ENCODE measurements around the gene DIO1.

Gene DIO1

DNA sequence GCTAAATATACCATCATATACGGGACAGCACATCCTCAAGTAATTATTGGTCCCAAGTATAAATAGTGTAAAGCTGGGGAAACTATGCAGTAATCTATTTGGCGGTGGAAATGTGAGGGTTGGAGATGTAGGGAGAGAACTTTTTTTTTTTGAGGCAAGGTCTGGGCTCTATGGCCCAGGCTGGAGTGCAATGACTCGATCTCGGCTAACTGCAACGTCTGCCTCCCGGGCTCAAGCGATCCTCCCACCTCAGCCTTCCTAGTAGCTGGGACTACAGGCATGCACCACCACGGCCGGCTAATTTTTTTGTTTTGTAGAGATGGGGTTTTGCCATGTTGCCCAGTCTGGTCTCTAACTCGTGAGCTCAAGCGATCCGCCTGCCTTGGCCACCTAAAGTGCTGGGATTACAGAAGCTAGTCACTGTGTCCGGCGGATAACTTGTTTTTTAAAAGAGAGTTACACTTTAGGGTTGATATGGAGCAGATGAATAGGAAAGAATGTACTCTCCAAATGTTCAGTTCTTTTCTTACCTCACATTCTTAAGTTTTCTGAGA is 49.6 kb downstream of the DIO1 start:
- DNase-seq: no peak

DNA sequence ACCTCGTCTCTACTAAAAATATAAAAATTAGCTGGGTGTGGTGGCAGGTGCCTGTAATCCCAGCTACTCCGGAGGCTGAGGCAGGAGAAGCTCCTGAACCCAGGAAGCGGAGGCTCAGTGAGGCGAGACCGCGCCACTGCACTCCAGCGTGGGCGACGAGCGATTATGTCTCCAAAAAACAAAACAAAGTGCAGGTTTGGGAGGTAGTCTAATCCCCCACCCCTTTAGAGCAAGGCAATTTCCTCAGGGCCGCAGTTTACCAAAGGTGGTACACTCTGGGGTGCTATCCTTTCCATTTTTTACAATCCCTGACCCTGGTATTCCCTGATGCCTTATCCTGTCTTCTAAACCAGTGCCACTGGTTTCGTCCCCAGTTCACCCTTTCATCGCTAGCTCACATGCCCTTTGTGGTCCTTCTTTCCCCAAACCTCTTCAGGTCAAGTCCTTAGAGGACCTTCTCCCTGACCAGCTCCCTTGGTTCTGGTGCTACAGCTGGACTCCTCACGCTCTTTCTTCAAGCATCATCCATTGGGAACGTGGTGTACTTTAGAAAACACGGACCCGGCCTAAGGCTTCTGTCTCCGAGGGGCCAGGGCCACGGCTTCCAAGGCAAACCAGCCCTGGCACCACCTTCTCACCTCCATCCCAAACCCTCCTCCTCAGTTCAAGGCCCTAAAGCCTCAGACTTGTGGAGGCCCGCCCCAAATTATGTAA is 50.6 kb downstream of the DIO1 start:
- no peak for DNase-seq

DNA sequence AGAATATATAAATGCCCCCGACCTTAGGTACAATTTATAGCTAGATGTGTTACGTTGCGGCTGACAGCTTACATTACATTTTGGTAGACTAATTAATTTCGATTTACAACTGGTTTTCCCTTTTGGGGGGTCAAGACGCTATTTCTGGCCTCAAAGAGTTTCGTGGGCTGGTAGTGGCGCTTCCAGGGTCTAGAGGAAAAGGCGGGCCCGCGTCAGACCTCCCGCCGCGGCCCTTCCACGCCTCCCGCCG is 51.1 kb downstream of the DIO1 start:
- DNase-seq: no peak

DNA sequence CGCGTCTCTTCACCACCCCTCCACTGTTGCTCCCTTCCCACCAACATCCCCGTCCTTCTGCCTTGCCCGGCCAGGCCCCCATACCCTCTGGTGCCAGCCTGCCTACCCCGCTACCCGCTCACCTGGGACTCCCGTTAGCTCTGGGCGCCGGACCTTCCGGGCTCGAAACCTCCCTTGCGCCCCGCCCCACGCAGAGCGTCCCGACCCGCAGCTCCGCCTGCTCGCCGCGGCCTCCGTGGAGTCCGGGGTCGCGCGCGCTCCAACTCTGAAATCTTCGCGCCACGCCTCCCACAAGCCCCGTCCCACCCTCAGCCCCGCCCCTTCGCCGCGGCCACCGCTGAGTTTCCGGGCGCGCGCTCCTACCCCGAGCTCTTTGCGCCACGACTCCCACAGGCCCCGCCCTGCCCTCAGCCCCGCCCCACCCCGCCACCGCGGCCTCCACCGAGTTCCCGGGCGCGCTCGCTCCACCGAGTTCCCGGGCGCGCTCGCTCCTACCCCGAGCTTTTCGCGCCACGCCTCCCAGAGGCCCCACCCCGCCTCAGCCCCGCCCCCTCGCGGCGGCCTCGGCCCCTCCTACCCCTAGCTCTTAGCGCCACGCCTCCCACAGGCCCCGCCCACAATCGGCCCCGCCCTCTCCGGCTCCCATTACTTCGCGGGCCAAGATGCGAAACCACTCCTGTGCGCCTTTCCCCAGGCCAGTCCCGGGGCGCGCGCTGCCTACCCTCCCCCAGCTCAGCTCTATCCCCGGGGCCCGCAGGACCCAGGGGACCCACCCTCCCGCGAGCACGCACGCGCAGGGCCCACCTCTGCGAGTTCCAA is 51.7 kb downstream of the DIO1 start, which contains the start of gene IFT25:
Gene IFT25, minus strand, starts transcription at position 267 of the 819 bp plus-strand sequence. CDS start 5,617 bp downstream, outside the sequence.
- DNase-seq: peak; percentile 59

DNA sequence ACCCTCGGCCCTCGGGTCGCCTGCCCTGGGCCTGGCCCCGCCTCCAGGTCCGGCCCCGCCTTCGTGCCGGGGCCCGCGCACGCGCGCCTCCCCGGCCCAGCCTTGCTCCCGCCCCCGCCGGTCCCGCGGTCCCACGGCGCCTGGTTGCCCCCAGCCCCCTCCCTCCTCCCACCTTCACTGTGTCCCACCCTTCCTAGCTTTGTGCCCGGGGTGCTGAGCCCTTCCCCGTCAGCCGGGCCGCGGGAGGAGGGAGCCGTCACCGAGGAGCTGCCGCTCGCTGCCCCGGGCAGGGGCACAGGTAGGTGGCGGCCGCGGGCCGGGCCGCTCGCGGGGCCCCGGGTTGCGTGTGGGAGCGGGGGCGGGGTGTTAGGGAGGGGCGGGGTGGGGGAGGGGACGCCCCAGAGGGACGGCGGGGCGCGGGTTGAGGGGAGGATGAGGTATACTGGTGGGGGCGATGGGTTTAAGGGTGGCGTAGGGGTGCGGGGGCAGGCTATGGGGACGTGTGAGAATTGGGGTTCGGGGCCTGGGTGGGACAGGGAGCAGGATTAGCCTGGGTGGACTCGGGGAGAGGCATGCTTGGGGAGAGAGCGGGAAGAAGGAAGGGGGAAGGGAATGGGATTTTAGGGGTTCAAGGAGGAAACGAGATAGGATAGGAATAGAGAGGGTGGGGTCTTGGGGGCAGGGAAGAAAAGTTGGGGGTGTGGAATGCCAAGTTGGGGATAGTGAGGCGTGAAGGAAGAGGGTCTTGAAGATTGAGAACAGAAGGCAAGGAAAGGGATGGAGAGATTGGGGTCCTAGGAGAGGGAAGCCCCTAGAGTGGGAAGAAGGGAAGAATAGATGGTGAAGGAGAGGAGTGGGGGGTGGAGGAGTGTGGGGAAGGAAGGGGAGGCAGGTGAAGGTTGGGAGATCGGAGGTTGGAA is 52.5 kb downstream of the DIO1 start, which contains the start of gene LRRC42:
Gene LRRC42, plus strand, starts transcription at position 99 of the 920 bp plus-strand sequence. CDS start 5,650 bp downstream, outside the sequence.
- DNase-seq: no peak

DNA sequence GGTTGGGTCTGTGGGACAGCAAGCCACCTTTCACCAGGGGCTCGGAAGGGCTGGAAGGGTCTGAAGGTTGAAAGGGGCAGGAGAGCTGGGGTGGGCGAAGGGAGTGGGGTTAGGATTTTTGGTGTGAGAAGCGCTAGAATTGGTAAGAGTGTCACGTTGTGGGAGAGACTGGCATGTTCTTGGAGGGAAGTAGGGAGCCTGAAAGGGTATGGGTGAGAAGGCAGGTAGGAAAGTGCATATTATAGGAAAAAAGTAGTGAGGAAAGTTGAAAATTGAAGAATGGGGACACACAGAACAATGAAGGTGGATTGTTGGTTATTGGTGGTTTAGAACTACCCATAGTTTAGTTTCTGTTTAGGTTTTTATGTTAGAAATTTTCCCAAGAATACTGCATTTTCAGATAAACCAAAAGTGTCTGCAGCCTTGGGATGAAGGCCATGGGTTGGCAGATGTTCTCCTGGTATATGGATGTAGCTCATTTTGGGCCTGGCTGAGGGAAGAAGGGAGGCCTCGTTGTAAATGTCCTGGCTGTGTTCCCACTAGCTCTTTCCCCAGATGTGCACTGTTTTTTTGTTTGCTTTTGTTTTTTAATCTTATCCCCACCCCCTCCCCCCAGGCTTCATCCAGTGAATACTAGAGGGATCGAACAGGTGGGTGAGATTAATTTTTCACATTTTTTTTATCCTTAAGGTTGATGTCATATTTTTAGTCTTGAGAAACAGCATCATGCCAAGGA is 53.4 kb downstream of the DIO1 start:
- DNase-seq: no peak

DNA sequence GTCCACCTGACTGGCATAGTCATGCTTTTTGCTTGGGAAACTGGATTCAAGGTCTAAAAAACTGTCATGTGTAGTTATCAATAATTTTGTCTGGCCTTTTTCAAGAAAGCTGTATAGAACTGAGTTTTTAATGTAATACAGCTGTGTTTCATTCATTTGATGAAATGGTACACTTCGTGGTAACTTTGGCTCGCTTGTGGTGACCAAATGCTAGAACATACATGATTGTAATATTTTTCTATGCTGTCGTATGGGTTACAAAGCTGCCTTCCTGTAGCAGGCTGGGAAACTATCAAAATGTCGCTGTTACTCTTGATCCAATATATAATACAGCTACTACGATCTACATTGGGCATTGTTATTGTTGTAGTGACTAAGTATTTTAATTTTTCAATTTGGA is 54.3 kb downstream of the DIO1 start:
- no peak for DNase-seq

DNA sequence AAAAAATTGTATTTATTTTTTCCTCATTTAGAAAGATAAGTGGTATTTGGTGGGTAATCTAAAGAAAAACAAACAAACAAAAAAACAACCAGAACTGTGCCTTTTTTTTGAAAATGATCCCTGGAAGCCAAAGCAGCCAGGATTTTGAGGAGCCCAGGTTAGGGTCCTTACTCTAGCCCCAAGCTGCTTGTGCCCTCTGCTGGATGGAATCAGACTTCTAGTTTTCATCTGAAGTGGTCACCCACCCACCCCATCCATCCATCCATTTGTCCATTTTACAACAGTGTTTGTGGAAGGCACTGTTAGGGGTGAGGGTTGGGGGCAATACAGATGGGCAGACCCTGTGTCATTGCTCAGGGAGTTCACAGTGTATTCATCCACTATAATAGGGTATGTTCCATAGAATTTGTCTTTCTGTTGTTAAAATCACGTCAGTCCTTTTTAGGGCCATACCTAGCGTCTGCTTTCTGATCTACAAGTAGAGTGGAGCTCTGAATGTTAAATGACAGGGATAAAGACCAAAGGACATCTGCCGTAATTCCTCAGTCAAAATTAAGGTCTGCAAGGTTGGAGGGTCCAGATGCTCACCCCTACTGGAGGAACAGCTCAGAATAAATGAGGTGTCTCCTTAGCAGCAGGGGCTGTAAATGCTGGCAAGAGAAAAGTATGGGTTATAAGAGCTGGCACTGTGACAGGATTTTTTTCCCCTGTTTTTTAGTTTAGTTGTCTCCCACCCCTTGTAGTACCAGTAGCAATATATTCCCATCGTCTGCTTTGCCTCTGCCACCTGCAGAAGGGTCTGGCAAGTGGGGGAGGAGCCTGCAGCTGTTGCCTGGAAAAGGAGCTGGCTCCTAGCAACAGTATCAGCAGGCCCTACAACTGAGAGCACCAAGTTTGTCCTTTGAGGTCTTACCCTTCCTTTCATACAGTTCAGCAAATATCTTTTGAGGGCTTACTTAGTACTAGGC is 55.3 kb downstream of the DIO1 start:
- no peak for DNase-seq

DNA sequence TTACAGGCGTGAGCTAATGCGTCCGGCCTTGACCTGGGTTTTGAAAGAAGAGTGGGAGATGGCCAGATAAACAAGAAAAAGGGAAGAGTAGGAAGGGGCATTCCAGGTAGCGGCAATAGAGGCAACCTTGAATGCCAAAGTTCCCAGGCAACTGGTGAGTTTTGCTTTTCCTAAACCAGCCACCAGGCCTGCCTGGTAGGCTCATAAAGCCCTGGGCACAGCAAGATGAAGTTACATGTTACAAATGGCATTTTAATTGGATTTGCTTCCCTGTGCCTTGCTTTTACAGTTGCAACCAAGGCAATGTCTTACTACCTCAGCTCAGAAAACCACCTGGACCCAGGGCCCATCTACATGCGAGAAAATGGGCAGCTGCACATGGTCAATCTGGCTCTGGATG is 57.7 kb downstream of the DIO1 start:
- DNase-seq: no peak

DNA sequence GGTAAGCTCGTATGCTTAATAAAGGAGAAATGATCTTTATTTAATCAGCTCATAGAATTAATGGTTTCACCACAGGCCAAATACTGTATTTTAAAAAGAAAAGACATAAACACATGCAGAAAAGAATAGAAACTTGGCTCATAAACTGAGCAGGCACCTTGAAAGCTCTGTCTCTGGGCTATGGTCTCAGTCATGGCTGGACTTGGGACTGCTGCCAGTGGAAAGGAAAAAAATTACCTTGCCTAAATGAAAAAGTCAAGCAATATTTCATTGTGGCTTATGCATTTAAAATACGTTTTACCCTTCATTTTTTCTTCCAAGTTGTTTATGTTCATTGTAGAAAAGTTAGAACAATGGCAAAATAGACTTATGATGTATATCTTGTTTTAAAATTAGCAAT is 60.1 kb downstream of the DIO1 start:
- DNase-seq: no peak

DNA sequence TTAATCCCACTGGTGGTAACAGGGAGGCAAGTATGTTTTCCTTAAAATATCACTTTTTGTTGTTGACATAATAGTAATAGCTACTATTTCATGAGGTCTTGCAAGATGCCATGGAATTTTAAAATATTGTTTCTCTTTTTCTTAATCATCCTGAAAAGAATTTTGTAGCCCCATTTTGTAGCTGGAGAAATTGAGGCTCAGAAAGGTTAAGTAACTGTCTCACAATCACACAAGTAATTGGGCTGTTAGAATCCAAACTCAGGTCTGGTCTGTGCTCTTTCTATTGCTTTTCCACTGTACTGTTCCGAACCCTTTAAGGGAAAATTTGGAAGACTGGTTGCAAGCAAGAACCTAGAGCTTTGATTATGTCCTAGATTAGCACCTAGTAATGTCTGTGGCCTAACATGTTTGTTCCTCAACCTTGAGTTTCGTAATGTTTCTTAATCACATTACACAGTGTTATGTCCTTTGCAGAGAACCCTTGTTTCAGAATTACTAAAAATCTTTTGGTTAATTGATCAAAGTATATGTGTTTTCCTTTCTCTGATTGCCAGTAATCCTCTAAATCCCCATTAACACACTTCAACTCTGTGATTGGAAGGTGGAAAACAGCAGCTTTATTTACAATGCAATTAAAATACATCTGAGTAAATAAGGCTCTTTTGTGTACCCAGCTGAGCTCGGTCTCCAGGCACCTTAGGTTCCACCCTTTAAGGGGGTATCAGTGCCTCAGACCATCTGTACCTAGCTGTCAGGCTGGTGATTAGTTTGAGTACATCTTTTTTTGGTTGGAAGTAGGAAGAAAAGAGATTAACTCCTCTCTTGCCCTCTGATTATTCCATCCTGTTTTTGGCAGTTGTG is 62.6 kb downstream of the DIO1 start:
- DNase-seq: peak; percentile 67

DNA sequence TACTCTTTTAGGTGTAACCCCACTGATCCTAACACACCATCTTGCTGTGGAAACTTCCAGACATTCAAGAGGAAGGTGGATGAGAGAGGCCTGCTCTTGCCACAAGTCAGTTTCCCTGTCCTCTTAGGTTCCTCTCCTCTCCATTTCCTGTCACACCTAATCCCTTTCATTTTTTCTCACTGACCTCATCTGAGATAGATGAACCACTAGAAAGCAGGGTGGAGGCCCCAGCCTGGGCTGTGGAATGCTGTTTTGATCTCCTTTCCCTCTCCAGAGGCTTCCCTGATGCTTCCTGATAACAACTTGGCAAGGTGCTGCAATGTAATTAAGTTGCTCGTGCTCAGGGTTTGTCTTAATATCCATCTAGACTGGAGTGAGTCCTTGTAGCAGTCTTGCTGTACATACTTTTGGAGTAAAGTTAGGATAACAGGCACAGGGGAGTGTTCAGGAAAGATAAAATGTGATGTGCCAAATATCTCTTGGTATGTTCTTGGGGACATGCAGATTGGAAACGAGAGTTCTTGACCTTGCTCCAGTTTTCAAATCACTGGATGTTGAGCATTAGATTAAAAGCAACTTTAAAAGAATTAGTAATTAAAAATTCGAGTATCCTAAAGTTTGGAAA is 63.3 kb downstream of the DIO1 start:
- DNase-seq: no peak

DNA sequence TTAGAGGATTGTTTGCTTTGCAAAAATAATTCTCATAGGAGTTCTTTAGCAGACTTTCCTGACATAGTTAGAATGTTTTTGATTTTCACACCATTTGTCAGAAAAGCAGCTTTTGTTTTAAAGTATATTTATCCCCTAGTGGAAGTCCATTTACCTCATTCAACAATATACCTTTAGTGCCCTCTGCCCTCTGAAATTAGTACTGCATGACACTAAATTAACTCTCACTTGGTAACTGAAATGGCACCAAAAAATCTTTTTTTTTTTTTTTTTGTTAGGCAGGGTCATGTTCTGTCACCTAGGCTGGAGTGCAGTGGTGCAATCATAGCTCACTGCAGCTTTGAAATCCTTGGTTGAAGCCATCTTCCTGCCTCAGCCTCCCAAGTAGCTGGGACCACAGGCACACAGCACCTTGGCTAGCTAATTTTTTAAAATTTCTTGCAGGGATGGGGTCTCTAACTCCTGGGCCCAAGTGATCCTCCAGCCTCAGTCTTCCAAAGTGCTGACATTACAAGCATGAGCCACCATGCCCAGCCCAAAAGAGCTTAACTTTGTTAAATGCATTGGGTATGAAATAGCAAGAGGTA is 65.8 kb downstream of the DIO1 start:
- DNase-seq: no peak
